ENCODE results near the gene GRK5.
"Not testable (repeated sequence)": the region's sequence is repeated elsewhere in the genome, so short reads cannot be mapped to it uniquely, and the experiment has no call there.

The GRK5 gene

GRCh38 chr10:119447823-119448546 lies 240.6 kb downstream of the GRK5 start:
- no peak for DNase-seq

DNA sequence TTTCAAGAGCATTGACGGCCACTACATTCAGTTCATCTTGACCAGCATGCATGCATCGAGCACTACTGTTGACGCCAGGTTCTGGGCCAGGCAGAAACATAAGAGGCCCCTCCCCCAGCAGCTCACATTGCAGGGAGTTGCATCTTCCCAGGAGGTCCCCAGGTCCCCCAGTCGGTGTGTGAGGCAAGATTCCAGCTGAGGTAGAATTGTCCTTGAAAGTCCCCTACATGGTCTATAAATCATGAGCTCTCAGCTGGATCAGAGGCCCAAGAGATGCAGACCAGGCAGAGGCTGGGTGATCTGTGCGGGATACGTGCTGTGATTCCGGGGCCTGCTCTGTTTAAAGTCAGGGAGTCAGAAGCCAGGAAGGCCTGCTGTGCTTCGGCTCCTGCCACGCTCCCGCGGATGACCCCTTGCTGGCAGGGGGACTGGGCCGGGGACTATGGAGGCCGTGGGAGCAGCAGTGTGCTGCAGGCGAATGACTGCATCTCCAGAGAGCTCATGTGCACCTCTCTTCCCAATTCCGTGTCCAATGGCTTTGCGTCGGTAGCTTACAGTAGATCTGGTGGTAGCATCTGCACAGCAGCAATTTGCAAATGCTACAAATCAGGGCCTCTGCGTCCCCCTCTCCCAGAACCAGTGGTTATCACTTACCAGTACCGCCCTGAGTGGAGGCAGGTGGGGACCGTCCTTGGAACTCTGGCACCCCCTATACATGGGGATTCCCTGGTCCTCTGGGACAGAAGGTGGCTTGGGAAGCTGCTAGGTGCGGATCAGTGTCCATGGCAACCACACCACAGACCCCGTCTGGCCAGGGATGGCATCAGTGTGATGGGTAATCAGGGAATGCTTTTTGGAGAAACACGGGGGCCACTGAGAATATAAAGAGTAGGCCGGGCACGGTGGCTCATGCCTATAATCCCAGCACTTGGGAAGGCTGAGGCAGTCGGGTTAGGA lies 241.5 kb downstream of the GRK5 start:
- DNase-seq = no peak

- DNase-seq = no peak
Observed at GRCh38 chr10:119449760-119450461, 242.5 kb downstream of the GRK5 start.

DNA sequence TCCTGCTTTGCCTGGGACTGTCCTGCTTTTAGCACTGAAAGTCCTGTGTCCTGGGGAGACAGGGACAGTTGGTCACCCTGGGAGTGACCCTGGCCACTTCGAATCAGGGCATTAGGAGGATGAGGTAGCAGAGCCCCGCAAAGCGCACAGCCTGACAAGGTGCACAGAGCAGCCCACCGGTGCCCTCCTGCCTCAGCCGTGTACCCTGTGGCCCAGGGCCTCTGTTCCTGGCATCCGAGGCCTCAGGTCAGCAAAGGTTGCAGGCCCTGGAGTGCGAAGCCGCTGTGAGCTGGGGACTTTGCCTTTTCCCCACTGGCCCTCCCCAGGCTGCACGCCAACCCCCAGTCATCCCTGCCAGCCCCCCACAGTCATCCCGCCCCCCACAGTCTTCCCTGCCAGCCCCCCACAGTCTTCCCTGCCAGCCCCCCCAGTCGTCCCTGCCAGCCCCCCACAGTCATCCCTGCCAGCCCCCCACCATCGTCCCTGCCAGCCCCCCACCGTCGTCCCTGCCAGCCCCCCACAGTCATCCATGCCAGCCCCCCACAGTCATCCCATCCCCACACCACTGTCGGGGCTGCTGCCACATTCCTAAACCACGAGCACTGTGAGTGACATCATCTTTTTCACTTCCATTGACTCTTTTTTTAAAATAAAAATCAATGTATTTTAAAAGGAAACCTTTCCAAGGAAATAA lies 243.4 kb downstream of the GRK5 start:
- no peak for DNase-seq

- DNase-seq = no peak
Observed at GRCh38 chr10:119451300-119451896, 244.0 kb downstream of the GRK5 start.

- DNase-seq = no peak
Observed at GRCh38 chr10:119452396-119452795, 245.0 kb downstream of the GRK5 start.

- no peak for DNase-seq
Observed at GRCh38 chr10:119453313-119453712, 245.9 kb downstream of the GRK5 start.

DNA sequence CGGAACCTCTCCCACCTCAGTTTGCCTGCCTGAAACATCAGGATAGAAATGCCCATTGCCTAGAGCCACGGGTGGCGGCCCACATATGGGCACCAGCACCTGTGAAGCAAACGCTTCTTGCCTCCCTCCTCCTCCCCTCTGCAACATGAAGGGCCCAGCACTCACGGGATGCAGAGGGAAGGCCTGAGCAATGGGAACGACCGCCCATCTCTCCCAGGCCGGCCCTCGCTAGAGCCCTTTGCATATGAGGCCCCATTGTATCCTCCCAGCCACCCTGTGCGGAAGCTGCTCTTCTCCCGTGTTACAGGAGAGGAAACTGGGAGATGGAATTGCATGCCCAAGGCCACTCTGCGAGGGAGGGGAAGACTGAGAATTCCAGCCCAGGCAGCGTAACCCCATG lies 246.9 kb downstream of the GRK5 start:
- no peak for DNase-seq

- no peak for DNase-seq
Observed at GRCh38 chr10:119454990-119455389, 247.6 kb downstream of the GRK5 start.

- DNase-seq = no peak
Observed at GRCh38 chr10:119455609-119456434, 248.5 kb downstream of the GRK5 start.

DNA sequence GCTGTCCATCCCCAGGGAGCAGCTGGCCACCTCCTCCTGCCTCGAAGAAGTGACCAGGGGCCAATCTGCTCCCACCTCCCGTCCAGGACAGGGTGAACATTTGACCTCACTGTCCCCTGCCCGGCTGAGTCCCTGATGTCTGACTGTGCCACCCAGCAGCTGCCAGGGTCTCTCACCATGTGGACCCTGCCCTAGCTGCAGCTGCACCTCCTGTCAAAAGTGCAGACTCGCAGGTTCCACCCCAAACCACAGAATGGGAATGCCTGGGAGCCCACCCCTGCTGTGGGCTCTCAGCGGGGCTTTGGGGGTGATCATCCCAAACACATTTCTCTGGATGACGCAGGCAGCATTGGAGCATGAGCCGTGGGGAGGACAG lies 249.1 kb downstream of the GRK5 start:
- DNase-seq = no peak

DNA sequence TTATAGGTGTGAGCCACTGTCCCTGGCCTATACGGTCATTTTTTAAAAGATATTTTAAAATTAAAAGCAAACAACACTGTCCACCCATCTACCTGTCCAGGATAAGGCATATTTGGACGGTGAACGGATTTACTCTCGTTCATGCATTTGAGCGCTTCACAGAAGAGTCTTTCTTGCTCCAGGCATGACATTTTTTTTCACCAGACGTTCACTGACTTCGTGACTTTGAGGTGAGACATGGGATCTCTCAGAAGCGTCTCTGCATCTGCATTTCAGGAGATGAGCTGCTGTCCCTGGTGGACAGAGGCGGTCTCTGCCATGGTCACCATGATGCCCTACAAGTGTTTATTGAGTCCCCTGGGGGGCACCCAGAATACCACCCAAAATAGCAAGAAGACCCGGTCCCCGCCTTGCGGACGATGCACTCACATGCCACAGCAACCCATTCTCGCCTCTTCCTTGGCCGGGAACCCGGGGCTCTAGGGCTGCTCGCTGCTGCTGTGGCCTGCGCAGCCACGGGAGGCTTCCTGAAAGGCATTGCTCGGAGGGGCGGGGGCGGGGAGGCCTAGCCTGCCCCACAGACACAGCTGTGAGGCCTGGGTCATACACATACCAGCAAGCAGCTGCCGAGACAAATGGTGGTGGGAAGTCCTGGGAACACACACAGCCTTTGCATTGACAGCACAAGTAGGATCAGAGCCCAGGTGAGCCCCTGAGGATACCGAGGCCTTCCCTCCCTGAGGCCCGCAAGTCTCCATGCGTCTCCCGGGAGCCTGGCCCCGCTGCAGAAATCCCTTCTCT lies 250.8 kb downstream of the GRK5 start:
- no peak for DNase-seq

DNA sequence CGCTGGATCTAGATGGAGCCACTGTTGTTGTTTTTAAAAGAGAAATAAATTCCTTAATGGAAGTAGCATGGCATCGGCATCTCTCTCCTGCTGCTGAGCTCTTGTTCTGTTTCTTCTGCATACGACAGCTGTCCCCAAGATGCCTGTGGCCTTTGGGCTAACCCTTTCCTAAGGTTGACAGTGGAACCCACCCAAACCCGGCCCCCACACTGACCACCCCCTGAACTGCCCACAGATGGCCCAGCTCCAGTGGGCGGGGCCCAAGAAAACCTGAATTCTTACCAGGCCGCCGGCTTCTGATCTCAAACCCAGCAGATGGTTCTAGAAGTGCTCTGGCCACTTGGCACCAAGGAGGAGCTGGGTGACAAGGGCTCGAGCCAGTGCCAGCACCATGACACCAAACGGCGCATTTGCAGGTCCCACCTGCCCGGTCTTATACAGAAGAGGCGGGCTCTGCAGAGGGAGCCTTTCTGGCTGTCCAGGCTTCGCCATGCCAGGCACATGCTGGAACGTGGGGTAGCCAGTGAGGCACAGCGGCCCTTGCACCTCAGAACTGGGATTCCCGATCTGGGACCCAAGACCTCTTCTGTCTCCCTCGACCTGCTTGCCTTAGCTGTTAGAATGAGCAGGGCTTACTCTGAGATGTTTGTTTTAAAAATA lies 252.4 kb downstream of the GRK5 start:
- no peak for DNase-seq

DNA sequence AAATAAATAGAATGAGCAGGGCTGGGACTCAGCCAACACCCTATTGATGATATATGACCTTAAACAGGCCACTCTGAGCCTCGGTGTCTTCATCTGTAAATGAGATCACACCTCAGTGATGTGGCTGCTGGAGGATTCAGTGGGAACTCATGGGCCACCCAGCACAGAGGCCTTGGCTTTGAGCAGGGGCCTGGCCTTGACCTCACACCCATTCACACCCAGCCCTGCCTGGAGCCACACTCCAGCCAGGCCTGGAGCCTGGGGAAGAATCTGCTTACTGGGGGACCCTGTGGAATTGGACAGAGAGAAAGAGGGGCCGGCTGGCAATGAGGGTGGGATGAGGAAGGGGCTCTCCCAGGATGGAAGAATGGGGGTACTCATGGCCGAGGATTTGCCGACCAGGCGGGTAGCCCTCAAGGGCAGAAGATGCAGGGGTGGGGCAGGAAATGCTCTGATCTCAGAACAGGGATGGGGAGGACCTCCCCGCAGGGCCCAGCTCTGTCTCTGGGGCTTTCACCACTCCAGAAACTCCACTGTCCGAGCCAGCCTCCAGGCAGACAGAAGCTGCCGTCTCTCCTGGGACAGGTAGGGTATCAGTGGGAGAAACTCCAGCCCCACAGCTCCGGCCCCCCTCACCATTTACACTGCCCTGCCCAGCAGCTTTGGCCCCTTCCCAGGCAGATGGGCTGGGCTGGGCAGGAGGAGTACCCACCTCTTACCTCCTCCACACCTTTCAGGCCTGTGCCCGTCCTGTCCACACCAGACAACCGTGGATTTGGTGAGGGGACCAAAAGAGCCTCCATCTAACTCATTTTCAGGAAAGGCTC lies 253.2 kb downstream of the GRK5 start:
- no peak for DNase-seq

- DNase-seq = no peak
Observed at GRCh38 chr10:119461380-119461779, 254.0 kb downstream of the GRK5 start.

- no peak for DNase-seq
Observed at GRCh38 chr10:119461923-119462322, 254.6 kb downstream of the GRK5 start.

DNA sequence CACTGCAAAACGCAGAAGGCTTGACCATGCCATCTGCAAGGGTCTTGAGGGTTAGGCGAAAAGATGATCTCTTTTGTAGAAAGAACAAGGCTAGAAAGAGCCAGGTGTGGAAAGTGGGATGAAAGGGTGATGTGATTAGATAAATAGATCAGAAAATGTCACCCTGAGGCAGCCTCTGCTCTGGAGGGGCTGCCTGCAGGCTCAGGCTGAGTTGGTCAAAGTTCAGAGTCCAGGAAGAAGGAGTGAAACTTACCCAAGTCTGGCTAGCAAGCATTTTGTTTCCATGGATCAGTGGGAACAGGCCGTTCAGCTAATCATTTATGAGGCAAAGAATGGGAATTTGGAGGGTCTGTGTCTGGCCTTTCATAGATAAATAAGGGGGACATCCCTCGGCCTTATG lies 255.4 kb downstream of the GRK5 start:
- no peak for DNase-seq

DNA sequence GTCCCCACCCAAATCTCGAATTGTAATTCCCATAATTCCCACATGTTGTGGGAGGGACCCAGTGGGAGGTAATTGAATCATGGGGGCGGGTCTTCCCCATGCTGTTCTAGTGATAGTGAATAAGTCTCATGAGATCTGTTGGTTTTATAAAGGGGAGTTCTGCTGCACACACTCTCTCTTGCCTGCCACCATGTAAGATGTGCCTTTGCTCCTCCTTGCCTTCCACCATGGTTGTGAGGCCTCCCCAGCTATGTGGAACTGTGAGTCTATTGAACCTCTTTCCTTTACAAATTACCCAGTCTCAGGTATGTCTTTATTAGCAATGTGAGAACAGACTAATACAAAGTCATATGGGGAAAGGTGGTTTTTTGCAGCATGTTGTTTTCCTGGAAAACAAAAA lies 255.8 kb downstream of the GRK5 start:
- DNase-seq = not testable (repeated sequence)

DNA sequence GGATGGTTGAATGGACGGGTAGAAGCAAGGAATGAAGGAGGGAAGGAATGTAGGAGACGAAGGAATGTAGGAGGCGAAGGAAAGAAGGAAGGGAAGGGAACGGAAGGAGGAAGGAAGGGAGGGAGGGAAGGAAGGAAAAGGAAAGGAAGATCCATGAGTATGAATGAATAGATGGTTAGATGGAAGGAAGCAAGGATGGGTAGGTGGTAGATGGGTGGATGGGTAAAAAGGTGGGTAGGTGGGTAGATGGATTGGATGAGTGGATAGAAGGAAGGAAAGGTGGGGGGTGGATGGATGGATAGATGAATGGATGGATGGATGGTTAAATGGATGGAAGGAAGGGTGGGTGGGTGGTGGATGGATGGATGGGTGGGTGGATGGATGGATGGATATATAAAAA lies 257.7 kb downstream of the GRK5 start:
- no peak for DNase-seq
